Muscle layer of colon (tissue), 2 donors: ENCODE measurements around the gene USP7.
"Not testable (repeated sequence)": the region's sequence is repeated elsewhere in the genome, so short reads cannot be mapped to it uniquely, and the experiment has no call there.

Experiments used
- H3K27ac ChIP-seq: one replicate; pipeline ENCODE4 v1.7.0; 2013; ENCODE audit warnings: low read depth, mild to moderate bottlenecking, low read length, moderate library complexity
- H3K27me3 ChIP-seq, 2 donors: one replicate each; pipeline ENCODE4 v1.7.0; 2013; ENCODE audit warnings: low read length in 2 of 2, mild to moderate bottlenecking in 2 of 2; ENCODE audit not compliant: insufficient read depth in 2 of 2, control insufficient read depth in 1 of 2
- H3K36me3 ChIP-seq: one replicate; pipeline ENCODE4 v1.7.0; 2013; ENCODE audit warnings: mild to moderate bottlenecking, low read length; ENCODE audit not compliant: insufficient read depth
- H3K4me1 ChIP-seq: one replicate; pipeline ENCODE4 v1.7.0; 2013; ENCODE audit warnings: mild to moderate bottlenecking, low read length; ENCODE audit not compliant: insufficient read depth
- H3K4me3 ChIP-seq, 2 donors: one replicate each; pipeline ENCODE4 v1.7.0; 2013; ENCODE audit warnings: low read length in 2 of 2, low read depth in 1 of 2, mild to moderate bottlenecking in 1 of 2, moderate library complexity in 1 of 2
- H3K9ac ChIP-seq: one replicate; pipeline ENCODE4 v1.7.0; 2013; ENCODE audit warnings: low read length
- H3K9me3 ChIP-seq: one replicate; pipeline ENCODE4 v1.7.0; 2013; ENCODE audit warnings: mild to moderate bottlenecking, low read length
- donor health status: abdominal sarcoma.
- donor health status: Adenocarcinoma of cecum.

Gene USP7

GRCh38 chr16:8919934-8920462, 43.7 kb downstream of the USP7 start:
- Histone ChIP-seq H3K27ac (no peak overlapping the region), H3K27me3 (no peaks in the 10 kb centered on the region), H3K9ac (no peak overlapping the region), H3K4me1 (no peaks in the 10 kb centered on the region), H3K36me3 (peaks cover 59% of the 10 kb centered on the region), H3K4me3 (no peak overlapping the region), H3K9me3 (no peaks in the 10 kb centered on the region)

- no peak overlapping the region for H3K9ac ChIP-seq
- H3K4me1 ChIP-seq: no peaks in the 10 kb centered on the region
- H3K36me3 ChIP-seq: peaks cover 66% of the 10 kb centered on the region
- H3K27me3 ChIP-seq: no peaks in the 10 kb centered on the region
- no peak overlapping the region for H3K27ac ChIP-seq
- no peaks in the 10 kb centered on the region for H3K9me3 ChIP-seq
- no peak overlapping the region for H3K4me3 ChIP-seq
These were observed 44.4 kb downstream of the USP7 start for GRCh38 chr16:8919089-8919933.

- not testable (repeated sequence) for H3K9ac ChIP-seq, H3K27ac ChIP-seq, H3K27me3 ChIP-seq, H3K9me3 ChIP-seq, H3K4me3 ChIP-seq, H3K4me1 ChIP-seq
- peaks cover 71% of the 10 kb centered on the region for H3K36me3 ChIP-seq
These were observed 46.4 kb downstream of the USP7 start for GRCh38 chr16:8917336-8917735.

- H3K4me1 ChIP-seq: no peaks in the 10 kb centered on the region
- H3K27me3 ChIP-seq: no peaks in the 10 kb centered on the region
- H3K4me3 ChIP-seq: no peak overlapping the region
- H3K27ac ChIP-seq: no peak overlapping the region
- H3K36me3 ChIP-seq: peaks cover 73% of the 10 kb centered on the region
- H3K9ac ChIP-seq: no peak overlapping the region
- no peaks in the 10 kb centered on the region for H3K9me3 ChIP-seq
These were observed 47.0 kb downstream of the USP7 start for GRCh38 chr16:8916541-8917225.

- H3K9me3 ChIP-seq: no peaks in the 10 kb centered on the region
- peaks cover 75% of the 10 kb centered on the region for H3K36me3 ChIP-seq
These were observed 47.9 kb downstream of the USP7 start for GRCh38 chr16:8915722-8916301.

GRCh38 chr16:8914098-8914497, 49.6 kb downstream of the USP7 start:
- Histone ChIP-seq H3K4me3 (no peak overlapping the region), H3K9me3 (no peaks in the 10 kb centered on the region), H3K27ac (no peak overlapping the region), H3K9ac (no peak overlapping the region), H3K4me1 (no peaks in the 10 kb centered on the region), H3K36me3 (peaks cover 69% of the 10 kb centered on the region), H3K27me3 (no peaks in the 10 kb centered on the region)

More at GRCh38 chr16:8915722-8916301, 47.9 kb downstream of the USP7 start:
- Histone ChIP-seq H3K27ac (no peak overlapping the region), H3K4me3 (no peak overlapping the region), H3K27me3 (no peaks in the 10 kb centered on the region), H3K9ac (no peak overlapping the region), H3K4me1 (no peaks in the 10 kb centered on the region)

GRCh38 chr16:8912793-8913192, 50.9 kb downstream of the USP7 start:
- Histone ChIP-seq H3K9me3 (no peaks in the 10 kb centered on the region), H3K4me3 (no peak overlapping the region), H3K9ac (no peak overlapping the region), H3K27ac (no peak overlapping the region), H3K4me1 (no peaks in the 10 kb centered on the region), H3K36me3 (peaks cover 72% of the 10 kb centered on the region), H3K27me3 (no peaks in the 10 kb centered on the region)

GRCh38 chr16:8910811-8911210, 52.9 kb downstream of the USP7 start:
- Histone ChIP-seq H3K4me3 (no peak overlapping the region), H3K4me1 (no peaks in the 10 kb centered on the region), H3K9me3 (no peaks in the 10 kb centered on the region), H3K27ac (no peak overlapping the region), H3K36me3 (peaks cover 66% of the 10 kb centered on the region), H3K27me3 (no peaks in the 10 kb centered on the region), H3K9ac (no peak overlapping the region)

GRCh38 chr16:8908810-8909468, 54.8 kb downstream of the USP7 start:
- H3K9me3 ChIP-seq: no peaks in the 10 kb centered on the region
- peaks cover 68% of the 10 kb centered on the region for H3K36me3 ChIP-seq
- no peaks in the 10 kb centered on the region for H3K27me3 ChIP-seq
- no peak overlapping the region for H3K27ac ChIP-seq
- H3K4me3 ChIP-seq: no peak overlapping the region
- H3K4me1 ChIP-seq: no peaks in the 10 kb centered on the region
- H3K9ac ChIP-seq: no peak overlapping the region

GRCh38 chr16:8907096-8907495, 56.6 kb downstream of the USP7 start:
- H3K36me3 ChIP-seq: peaks cover 79% of the 10 kb centered on the region
- H3K9me3 ChIP-seq: no peaks in the 10 kb centered on the region
- no peaks in the 10 kb centered on the region for H3K4me1 ChIP-seq
- no peaks in the 10 kb centered on the region for H3K27me3 ChIP-seq
- no peak overlapping the region for H3K9ac ChIP-seq
- no peak overlapping the region for H3K4me3 ChIP-seq
- H3K27ac ChIP-seq: no peak overlapping the region
